GM21447 (cell line): Measurements from ENCODE around the gene DCK.

ENCODE experiments used
- ATAC-seq: cut with Tn5 transposase; IDR thresholded peaks from one replicate; pipeline ENCODE4 v1.9.1; 2021; ENCODE audit not compliant: unreplicated experiment

The DCK gene

GRCh38 chr4:70993181-70994068, at the start of gene DCK:
Gene DCK (plus strand): TSS chr4:70993649. CDS start chr4:70993836, 187 bp downstream.
- ATAC-seq, result peak; percentile 64

- ATAC-seq, result no peak
These were observed 48.4 kb upstream of the DCK start for GRCh38 chr4:70945046-70945445.

- no peak for ATAC-seq
These were observed 47.9 kb upstream of the DCK start for GRCh38 chr4:70945452-70946055.

- ATAC-seq, result no peak
These were observed 46.5 kb upstream of the DCK start for GRCh38 chr4:70946939-70947338.

GRCh38 chr4:70948665-70949260, 44.7 kb upstream of the DCK start:
- ATAC-seq, result peak; percentile 48

- ATAC-seq, result no peak
These were observed 39.4 kb upstream of the DCK start for GRCh38 chr4:70954032-70954431.

GRCh38 chr4:70956549-70957210, 36.8 kb upstream of the DCK start:
- ATAC-seq, result no peak

GRCh38 chr4:70958681-70959080, 34.8 kb upstream of the DCK start:
- ATAC-seq, result no peak

GRCh38 chr4:70969076-70969475, 24.4 kb upstream of the DCK start:
- ATAC-seq, result no peak

- ATAC-seq, result no peak
These were observed 17.2 kb upstream of the DCK start for GRCh38 chr4:70976252-70976651.

GRCh38 chr4:70979445-70980008, 13.9 kb upstream of the DCK start:
- peak; percentile 63 for ATAC-seq

- no peak for ATAC-seq
These were observed 13.3 kb upstream of the DCK start for GRCh38 chr4:70980196-70980595.

- ATAC-seq, result no peak
These were observed 9.3 kb upstream of the DCK start for GRCh38 chr4:70984106-70984505.

- ATAC-seq, result no peak
These were observed 8.9 kb upstream of the DCK start for GRCh38 chr4:70984589-70984988.

- no peak for ATAC-seq
These were observed 1.9 kb upstream of the DCK start for GRCh38 chr4:70991596-70991995.

- no peak for ATAC-seq
These were observed 1.0 kb upstream of the DCK start for GRCh38 chr4:70992391-70992881.

- no peak for ATAC-seq
These were observed 569 bp downstream of the DCK start for GRCh38 chr4:70994069-70994366.

GRCh38 chr4:70994387-70995099, 1.1 kb downstream of the DCK start:
- ATAC-seq, result peak; percentile 49

- no peak for ATAC-seq
These were observed 2.5 kb downstream of the DCK start for GRCh38 chr4:70996018-70996360.

GRCh38 chr4:70997036-70997435, 3.6 kb downstream of the DCK start:
- no peak for ATAC-seq

GRCh38 chr4:70997546-70997945, 4.1 kb downstream of the DCK start:
- ATAC-seq, result no peak
